RWPE2 (cell line): ENCODE measurements around the gene FAM180A.

Source experiments
- ATAC-seq: fragments of 200-7000 bp; cut with Tn5 transposase; 3 replicates; pipeline ENCODE4 v1.9.1; 2021; ENCODE audit warnings: low read depth
- DNase-seq: peaks from one replicate; pipeline ENCODE4 v3.0.0-alpha.2; 2020; ENCODE audit warnings: low spot score
- H3K27ac ChIP-seq: fragments of 450-650 bp; 2 replicates; pipeline ENCODE4 v1.5.1; 2017; ENCODE audit warnings: mild to moderate bottlenecking; ENCODE audit not compliant: poor library complexity, severe bottlenecking
- H3K27me3 ChIP-seq: fragments of 250-450 bp; sonication (Bioruptor Pico); 2 replicates; pipeline ENCODE4 v1.5.1; 2021; ENCODE audit warnings: mild to moderate bottlenecking, moderate library complexity; ENCODE audit not compliant: insufficient read depth, poor library complexity, severe bottlenecking
- H3K36me3 ChIP-seq: fragments of 250-450 bp; sonication (Bioruptor Pico); 2 replicates; pipeline ENCODE4 v1.5.1; 2020; ENCODE audit warnings: low read depth, mild to moderate bottlenecking, moderate library complexity
- H3K4me1 ChIP-seq: fragments of 250-450 bp; sonication (Bioruptor Pico); 2 replicates; pipeline ENCODE4 v1.5.1; 2021; ENCODE audit warnings: mild to moderate bottlenecking, moderate library complexity; ENCODE audit not compliant: insufficient read depth, poor library complexity, severe bottlenecking
- H3K4me3 ChIP-seq: fragments of 250-450 bp; sonication (Bioruptor Pico); 2 replicates; pipeline ENCODE4 v1.5.1; 2021; ENCODE audit warnings: mild to moderate bottlenecking, moderate library complexity; ENCODE audit not compliant: severe bottlenecking
- H3K9me3 ChIP-seq: fragments of 250-450 bp; sonication (Bioruptor Pico); 2 replicates; pipeline ENCODE4 v1.5.1; 2021; ENCODE audit warnings: mild to moderate bottlenecking, moderate library complexity; ENCODE audit not compliant: severe bottlenecking
- TF ChIP-seq, protein P1 (sequence below): fragments of 450-650 bp; IDR thresholded peaks from one replicate; pipeline ENCODE4 v1.5.1; 2017; ENCODE audit warnings: mild to moderate bottlenecking, moderate library complexity; ENCODE audit not compliant: poor library complexity, severe bottlenecking

The FAM180A gene

GRCh38 chr7:135761751-135762488, 13.3 kb upstream of the FAM180A start:
- DNase-seq (no peak), ATAC-seq (no peak)
- no peaks in the 10 kb centered on the region for H3K27me3 ChIP-seq
- TF ChIP-seq, protein P1, sequence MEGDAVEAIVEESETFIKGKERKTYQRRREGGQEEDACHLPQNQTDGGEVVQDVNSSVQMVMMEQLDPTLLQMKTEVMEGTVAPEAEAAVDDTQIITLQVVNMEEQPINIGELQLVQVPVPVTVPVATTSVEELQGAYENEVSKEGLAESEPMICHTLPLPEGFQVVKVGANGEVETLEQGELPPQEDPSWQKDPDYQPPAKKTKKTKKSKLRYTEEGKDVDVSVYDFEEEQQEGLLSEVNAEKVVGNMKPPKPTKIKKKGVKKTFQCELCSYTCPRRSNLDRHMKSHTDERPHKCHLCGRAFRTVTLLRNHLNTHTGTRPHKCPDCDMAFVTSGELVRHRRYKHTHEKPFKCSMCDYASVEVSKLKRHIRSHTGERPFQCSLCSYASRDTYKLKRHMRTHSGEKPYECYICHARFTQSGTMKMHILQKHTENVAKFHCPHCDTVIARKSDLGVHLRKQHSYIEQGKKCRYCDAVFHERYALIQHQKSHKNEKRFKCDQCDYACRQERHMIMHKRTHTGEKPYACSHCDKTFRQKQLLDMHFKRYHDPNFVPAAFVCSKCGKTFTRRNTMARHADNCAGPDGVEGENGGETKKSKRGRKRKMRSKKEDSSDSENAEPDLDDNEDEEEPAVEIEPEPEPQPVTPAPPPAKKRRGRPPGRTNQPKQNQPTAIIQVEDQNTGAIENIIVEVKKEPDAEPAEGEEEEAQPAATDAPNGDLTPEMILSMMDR, result no peak
- no peak overlapping the region for H3K4me3 ChIP-seq
- no peaks in the 10 kb centered on the region for H3K36me3 ChIP-seq
- peaks cover 14% of the 10 kb centered on the region for H3K4me1 ChIP-seq
- no peak overlapping the region for H3K27ac ChIP-seq
- no peaks in the 10 kb centered on the region for H3K9me3 ChIP-seq

GRCh38 chr7:135759532-135759931, 10.9 kb upstream of the FAM180A start:
- TF ChIP-seq, protein P1, result no peak
- DNase-seq (no peak), ATAC-seq (no peak)
- Histone ChIP-seq H3K4me1 (peaks cover 14% of the 10 kb centered on the region), H3K9me3 (no peaks in the 10 kb centered on the region), H3K4me3 (no peak overlapping the region), H3K27me3 (no peaks in the 10 kb centered on the region), H3K36me3 (no peaks in the 10 kb centered on the region), H3K27ac (peak overlapping the region; percentile 53)

DNA sequence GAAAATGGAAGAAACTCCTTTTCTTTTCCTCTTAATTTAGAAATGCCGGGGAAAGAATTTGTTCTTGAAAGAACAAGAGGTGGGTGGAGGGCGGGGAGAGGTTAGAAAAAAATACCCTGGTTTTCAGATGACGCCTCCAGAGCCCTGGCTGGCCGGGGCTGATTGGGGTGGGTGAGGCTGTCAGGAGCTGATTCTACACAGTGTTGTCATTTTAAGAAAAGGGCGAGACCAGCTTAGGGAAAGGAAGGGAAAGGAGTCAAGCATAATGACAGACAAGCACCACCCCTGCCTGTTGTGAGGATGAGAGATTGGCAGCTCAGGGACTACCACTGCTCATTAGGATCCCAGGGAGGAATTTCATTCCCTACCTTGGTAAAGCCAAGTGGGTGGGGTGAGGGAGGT, 9.9 kb upstream of the FAM180A start:
- H3K27me3 ChIP-seq, result no peaks in the 10 kb centered on the region
- ATAC-seq (peak; percentile 55; the same call in 2 of the 3 replicates), DNase-seq (no peak)
- TF ChIP-seq, protein P1, result no peak
- H3K4me3 ChIP-seq, result no peak overlapping the region
- peak overlapping the region; percentile 53 for H3K27ac ChIP-seq
- no peaks in the 10 kb centered on the region for H3K36me3 ChIP-seq
- H3K4me1 ChIP-seq, result peaks cover 14% of the 10 kb centered on the region
- no peaks in the 10 kb centered on the region for H3K9me3 ChIP-seq

- Histone ChIP-seq H3K4me1 (peaks cover 14% of the 10 kb centered on the region), H3K4me3 (no peak overlapping the region), H3K27me3 (no peaks in the 10 kb centered on the region), H3K36me3 (no peaks in the 10 kb centered on the region), H3K27ac (peak overlapping the region; percentile 53), H3K9me3 (no peaks in the 10 kb centered on the region)
- TF ChIP-seq, protein P1, result no peak
- no peak for DNase-seq
- ATAC-seq, result peak; percentile 29; the same call in 2 of the 3 replicates
Measured at GRCh38 chr7:135757719-135758411, 9.3 kb upstream of the FAM180A start.
